GM21367 (cell line): ENCODE measurements around the gene ELF4.

Experiments
- ATAC-seq: cut with Tn5 transposase; IDR thresholded peaks from one replicate; pipeline ENCODE4 v1.9.1; 2021; ENCODE audit not compliant: unreplicated experiment

ELF4 gene

DNA sequence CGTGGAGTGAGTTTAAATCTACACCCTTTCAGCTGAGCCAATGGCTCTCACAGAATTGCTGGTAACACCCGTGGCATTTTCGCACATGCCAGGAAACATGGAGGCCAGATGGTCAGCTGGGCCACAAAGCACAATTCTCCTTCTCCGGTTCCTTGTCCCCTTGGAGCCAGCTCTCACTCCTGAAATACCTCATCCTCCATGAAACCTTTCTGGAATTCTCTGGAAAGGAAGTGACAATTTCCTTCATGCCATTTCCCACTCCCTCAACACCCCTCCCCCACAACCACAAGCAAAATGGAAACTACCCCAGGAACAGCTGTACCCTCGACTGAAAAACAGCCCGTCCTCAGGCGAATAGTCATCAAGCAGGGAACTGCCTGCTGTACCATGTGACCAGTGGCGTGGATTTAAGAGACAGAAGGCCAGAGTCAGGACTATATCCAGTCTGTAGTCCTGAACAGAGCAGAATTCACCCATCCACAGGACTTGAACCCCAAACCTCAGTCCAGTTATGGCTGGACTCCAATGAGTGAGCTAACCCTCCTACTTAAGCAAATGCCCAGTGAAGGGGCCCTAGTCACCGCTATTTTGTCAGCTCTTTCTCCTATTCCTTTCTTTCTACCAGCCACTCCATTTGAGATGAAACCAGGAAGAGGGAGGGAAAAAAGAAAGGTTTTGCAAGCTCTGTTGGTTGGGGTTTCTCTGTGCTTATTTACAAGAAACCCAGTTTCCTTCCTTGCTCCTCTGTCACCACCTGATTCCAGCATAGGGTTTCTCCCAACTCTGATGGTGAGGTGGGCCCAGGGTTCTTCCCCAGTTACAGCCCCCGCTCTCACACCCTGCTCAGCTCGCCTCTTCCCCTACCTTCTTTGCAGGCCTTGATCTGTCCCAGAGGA is 24.5 kb downstream of the ELF4 start:
- ATAC-seq = no peak

DNA sequence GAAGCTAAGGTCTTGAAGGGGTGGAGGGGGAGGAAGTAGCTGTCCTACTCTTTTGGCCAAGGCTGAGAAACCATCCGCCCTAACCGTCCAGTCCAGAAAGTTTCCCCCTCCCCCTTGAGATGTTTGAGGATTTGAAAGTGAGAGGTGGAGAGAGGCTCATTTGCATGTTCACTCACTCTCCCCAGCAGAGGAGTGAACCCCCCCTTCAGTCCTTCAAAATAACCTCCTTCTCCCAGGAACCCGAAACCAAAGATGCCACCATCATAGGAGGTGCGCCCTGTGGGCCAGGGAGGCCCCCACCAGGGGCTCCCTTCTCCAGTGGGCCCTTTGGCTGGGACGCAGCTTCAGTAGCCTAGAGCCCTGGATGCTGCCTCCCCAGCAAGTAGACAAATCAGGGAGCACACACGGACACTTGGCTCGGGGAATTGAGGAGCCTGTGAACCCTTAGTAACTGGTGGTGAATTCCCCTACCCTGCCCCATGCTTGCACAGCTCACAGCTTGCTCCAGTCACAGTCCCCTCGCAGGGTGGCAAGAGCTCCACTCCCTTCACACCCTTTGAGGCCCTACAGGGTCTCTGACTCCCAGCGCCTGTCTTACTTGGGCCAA is 25.6 kb downstream of the ELF4 start:
- peak; percentile 31 for ATAC-seq

DNA sequence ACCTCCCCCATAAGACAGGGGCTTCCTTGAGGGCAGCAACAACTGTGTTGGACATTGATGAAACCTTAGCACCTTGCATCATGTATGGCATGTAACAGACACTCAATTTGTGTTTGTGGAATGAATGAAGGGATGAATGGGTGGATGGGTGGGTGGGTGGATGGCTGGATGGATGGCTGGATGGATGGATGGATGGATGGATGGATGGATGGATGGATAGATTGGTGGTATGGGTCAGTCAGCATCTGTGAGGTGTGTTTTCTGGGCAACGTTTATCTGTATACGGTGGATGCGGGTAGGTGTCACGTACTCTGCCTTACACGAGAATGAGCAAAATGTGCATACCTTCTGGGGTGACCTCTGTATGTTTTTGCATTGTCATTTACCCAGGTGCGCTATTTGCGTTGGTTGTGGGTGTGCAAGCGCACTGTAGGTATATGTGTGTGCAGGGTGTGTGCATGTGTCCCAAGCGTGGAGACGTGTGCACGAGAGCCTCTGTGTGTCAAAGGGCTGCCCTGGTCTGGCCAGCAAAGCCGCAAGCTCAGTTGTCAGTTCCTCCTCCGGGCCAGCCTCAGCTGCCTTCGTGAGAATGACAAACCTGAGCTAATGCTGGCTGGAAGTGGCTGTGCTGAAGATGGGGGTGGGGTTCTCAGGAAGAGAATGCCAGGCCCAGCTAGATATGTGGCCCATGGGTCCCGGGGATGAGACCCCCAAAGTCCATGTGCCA is 26.5 kb downstream of the ELF4 start:
- no peak for ATAC-seq

DNA sequence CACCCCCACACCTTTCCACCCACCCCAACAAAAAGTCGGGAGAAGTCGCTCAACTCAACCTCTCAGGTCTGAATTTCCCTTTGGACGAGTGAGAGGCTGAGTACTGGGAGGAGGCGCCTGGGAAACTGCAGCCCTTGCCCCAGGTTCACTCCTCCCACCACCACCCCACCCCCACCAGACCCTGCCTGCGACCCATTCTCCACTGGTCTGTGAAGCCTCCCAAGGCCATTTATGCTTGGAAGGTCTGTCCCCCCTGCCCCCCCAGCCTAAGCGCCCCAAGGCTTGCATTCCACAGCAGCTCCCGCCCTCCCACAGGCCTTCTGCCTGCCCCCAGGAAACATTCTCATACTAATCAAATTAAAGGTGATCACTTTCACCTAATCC is 27.2 kb downstream of the ELF4 start:
- no peak for ATAC-seq

DNA sequence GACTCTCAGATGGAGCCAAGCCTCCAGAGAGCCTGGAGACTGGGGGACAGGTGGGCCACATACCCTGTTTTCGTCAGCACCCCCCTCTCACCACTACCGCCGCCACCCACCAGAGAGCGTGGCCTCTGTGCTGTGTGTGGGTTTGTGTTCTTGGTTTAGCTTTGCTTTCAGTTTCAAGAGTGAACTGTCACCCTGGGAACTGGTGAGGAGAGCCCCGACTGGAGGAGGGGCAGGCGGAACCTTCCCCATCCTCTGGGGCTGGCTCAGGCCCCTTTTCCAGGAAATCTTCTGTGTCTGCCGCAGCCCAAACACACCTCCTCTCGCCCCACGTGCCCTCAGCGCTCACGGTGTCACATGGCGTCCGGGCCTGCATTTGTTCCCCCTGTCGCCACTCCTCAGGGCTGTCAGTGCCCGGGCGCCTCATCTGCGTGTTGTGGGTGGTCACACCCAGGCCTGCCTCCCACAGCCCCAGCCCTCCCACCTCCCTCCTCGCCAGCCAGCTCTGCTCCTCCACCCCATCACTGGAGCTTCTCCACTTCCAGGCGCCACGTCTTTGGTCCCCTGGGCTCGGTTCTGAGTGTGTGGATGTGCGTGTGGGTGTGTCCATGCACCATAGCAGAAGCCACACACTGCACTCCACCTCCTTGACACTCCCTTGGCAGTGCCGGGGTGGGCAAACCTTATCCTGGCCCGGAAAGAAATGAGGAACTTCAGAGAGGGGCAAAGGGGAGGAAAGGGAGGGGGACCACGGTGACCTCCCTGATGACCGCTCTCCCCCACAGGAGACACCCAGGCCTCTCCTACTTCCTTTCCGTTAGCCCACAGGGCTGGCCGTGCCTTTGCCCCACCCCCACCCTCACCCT is 27.8 kb downstream of the ELF4 start:
- ATAC-seq = peak; percentile 36

DNA sequence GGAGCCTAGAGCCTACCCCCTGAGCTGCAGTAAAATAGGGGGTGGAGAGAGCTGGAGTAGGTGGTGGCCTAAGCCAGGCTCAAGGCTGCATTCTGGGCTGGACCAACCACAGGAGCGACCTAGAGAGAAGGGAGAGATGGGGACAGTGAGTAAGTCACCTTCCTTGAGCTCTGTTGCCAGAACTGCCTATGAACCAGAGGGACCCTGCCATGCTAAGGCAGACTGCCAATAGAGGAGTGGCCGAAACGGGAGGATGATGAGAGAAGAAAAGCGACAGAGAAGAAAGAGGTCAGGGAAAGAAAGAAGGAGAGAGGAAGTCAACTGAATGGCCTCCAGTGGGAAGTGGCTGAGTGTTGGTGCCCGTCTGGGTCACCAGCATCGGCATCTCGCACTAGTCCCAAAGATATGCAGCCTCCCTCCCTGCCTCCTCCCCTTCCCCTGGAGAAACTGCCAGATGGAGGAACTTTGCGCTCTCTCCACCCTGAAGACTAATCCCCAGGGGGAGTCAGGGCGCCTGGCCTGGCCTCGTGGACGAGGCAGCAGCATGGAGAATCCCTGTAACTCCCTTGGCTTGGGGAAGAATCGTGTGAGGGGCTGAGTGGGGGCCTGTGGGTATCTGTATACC is 28.8 kb downstream of the ELF4 start:
- no peak for ATAC-seq

DNA sequence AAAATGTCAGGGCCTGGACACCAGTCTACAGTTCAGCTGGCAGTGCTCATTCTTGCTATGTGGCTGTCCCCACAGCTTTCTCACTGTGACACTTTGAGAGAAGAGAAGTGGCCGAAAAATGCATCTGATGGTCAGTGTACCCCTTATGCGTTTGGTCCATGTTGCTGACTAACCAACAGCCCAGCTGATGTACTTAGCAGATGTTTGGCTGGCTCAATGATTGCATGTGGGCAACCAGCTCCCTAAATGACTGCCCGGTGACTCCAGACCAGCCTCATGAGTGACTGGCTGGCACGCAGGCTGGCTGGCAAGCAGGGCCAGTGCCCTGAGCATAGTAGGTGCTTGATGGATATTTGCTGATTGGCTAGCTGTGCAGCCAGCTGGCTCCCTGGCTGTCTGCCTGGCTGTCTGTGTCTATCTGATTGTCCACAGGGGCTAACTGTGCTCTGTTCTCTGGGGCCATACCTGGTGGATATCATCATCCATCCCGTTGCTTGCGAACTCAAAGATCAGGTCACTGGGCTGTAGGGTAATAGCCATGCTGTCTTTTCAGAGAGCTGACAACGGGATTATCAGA is 29.4 kb downstream of the ELF4 start:
- ATAC-seq = no peak

DNA sequence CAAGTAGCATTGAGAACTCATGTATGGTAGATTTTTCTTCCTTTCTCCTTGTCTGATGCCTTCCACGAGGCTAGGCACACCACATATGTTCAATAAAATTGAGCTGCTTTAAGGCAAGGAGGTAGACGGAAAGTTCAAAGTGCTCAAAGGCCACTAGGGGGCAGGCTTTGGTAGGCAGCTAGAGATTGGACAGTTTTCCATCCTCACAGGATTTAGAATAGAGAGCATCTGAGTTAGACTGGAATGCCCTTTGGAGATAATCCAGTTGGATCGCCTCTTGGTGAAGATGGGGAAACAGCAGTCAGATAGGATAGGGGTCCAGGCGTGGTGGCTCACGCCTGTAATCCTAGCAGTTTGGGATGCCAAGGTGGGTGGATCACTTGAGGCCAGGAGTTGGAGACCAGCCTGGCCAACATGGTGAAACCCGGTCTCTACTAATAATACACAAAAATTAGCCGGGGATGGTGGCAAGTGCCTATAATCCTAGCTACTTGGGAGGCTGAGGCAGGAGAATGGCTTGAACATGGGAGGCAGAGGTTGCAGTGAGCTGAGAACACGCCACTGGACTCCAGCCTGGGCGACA is 30.4 kb downstream of the ELF4 start:
- no peak for ATAC-seq

DNA sequence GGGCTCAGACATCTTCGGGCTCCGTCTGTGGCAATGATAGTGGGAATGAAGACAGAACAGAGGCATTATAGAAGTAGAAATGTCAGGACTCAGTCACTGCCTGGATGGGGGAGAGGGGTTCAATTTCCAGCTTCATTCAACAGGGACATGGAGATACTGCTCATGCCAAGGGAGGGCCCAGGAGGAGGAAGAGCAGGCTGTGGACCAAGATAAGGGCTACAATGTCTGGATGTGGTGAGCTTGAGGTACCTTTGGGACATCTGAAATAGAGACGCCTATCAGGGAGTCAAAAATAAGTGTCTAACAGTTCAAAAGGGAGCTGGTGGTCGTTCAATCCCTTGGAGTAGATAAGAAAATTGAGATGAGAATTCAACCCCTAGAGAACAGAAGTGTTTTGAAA is 34.5 kb downstream of the ELF4 start:
- ATAC-seq = no peak

DNA sequence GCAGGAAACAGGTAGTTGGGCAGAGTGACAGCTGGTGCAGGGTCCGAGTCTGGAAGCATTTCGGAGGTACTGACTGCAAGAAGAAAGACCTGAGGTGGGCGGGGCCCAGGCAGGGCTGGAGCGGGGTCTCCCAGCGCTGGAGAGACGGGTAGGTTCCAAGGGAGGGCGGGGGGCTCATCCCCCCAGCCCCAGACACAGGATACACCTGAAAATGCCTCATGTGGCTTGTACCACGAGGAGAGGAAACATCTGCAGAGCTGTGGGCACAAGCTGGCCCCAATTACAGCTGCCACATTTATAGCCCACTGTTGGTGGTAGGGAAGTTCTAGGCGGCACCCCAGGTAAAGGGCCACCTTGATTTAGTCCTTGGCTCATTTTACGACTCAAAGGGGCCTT is 38.0 kb downstream of the ELF4 start:
- ATAC-seq = no peak

DNA sequence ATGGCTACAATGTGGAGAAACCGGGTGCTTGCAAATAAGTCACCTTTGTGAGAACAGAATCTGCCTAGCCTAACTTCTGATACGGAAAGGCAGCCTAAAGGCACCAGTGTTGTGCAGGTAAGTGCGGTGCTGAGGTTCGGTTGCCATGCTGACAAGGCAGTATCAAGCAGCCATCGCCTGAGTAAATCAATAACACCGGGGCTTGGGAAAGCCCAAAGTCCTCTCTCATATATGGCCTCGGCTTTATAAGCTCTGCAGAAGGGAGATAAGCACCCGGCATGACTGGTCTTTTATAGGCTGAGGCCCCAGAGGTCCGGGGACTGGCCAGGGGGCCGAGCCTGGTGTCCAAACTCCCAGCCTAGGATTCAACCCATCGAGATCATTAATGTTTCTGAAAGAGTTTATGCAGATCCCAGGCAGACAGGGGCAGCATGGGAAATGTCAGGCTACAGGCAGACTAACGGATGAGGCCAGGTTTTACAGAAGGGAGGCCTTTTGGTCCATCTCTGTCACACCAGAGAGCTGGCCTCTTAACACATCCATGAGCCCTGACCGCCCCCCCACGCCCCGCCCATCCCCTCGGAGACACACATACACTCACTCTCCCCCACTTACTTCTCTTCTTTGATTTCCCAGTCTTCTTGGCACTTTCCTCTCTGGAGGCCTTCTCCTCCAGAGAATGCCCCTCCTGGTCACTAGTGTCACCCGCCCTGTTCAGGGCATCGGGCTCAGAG is 38.5 kb downstream of the ELF4 start:
- no peak for ATAC-seq

DNA sequence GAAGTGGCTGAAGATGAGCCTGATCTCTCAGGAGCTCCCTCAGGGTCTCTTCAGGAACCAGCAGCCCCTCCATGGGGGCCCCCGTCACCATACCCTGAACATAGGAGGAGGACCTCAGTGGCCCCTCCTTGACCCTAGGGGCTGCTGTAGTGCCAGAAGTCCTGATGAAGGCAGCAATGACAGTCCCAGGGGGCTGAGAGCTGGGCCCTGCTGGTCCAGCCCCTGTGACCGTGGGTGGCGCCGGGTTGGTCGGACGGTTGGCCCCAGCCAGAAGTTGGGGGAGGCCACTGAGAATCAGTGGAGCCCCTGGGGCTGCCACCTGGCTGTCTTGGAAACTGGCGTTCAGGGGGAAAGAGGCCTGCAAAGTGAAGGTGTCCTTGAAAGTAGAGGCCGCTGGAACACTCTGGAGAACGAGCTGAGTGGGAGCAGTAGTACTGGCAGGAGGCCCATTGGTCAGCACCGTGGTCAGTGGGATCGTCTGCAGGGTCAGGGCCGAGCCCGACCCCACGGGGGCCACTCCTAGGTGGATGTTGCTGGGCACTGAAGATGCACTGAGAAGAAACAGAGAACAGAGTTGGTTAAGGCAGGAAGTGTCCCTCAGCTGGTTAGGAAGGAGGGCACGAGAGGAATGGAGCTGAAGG is 43.2 kb downstream of the ELF4 start:
- ATAC-seq = no peak

DNA sequence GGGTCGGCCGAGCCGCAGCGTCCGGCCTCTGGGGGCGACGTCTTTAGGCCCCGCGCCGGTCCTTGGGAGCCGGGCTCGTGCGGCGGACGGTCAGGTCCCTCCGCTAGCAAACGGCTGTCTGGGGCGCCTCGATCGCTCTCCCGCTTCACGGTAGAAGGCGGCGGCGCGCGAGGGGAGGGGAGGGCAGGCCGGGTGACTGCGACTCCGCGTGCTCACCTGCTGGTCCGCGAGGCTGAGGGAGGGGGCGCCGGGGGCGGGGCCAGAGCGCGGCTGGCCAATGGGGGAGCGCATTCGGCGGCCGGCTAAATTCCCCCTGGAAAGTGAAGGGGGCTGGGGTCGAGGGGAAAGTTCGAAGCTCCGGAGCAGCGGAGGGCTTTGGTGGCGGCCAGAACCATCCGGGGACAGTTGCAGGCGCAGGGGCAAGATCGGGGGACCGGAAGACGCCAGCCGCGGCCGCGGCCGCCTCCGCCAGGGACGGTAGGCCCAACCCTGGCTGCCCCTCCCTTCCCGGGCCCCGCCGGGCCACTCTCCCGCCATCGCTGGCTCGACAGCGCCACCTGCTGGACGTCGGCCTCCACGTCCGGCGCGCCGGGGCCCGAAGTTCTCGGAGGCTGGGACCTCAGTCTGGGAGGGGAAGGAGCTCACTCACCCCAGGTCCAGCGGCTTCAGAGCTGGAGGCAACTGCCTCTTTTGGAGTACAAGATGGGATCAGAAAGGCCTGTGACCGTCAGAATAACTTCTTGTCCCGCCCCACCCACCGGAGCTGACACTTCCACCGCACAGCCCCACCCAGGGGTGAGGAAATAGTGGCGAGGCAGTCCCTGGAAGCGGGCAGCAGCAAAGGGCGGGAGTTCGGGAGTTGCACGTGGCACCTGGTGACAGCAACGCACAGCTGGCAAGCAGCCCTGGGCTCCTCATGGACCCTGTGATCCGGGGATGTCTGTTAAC is 49.9 kb downstream of the ELF4 start:
- ATAC-seq = peak; percentile 86

DNA sequence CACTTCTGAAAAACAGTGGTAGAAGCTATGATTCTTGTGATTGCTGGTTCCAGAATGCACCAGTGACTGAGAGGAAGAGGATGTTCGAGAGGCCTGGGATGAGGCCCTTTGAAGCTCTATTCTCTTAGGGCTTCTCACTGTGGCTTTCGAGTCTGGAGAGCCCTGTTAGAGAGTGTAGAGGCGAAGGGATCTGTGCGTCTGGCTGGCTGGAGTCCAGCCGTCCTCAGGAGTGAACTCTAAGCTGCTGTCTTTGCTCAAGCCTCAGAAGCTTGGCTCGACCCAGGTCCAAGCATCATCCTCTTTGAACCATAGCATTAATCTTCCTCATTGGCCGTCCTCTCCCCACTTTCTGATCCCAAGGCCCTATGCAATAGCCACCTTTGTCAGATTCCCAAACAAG is 51.6 kb downstream of the ELF4 start:
- no peak for ATAC-seq

DNA sequence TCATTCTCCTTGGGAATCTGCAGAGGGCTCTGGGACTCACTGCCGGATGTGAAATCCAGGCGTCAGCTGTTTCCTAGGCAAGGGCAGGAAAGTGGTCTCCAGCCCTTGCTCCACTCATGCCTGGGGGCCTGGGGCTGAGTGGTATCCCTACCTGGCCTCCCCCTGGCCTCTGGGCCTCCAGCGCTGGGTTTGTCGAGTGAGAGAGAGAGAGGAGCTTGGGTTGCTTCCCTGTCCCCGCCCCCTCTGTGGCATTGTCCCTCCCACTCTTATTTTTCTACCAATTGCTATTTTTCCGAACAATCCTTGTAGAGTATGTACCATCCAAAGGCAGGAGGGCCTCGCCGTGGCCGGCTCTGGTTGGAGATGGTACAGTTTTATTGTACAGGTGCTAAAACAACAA is 53.1 kb downstream of the ELF4 start:
- ATAC-seq = no peak

DNA sequence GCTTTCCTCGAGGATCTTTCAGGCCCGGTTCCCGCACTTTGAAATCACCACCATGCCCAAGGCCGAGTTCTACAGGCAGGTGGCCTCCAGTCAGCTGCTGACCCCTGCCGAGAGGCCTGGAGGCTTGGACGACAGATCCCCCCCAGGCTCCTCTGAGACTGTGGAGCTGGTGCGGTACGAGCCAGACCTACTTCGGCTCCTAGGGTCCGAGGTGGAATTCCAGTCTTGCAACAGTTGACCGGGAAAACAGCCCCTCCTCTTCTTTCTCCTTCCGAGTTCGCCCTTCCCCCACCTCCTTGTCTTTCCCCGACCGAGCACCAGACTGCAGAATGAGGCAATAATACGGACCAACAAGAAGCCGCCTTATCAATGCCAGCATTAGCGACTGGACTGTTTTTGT is 54.4 kb downstream of the ELF4 start:
- no peak for ATAC-seq

DNA sequence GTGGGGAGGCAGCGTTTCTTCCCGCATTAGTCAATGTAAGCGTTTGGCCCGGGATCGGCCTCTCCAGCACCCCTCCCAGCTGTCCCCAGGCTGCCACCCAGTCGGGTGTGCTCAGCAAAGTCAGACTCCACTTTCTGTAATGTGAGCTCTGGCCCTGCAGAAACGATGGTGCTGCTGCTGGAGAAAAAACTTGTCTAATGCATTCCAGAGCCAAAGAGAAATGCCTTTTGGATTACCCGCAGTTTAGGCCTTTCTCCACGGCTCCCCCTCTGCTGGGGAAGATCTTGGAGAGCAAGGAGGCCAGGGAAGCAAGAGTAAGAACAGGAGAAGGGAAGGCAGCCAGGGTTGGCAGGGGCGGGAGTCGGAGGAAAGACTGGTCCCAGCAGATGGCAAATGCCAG is 55.2 kb downstream of the ELF4 start:
- no peak for ATAC-seq

DNA sequence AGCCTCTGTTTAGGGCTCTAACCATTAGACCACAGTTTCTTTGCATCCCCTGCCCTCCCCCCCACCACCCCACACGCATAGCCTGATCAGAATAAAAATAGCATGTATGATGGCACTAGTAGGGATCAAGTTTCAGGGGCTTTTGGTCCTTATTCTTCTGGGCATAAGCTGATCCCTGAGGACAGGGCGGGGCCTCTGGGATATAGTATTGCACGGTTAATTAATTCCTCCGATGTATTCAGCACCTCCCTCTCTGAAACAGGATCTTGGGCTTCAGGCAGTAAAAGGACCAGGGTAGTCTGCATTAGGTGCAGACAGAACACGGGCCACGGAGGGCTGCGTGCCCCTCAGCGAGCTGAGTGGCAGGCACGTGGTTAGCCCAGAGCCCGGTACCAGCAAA is 57.1 kb downstream of the ELF4 start:
- no peak for ATAC-seq
